Measurements from ENCODE around the gene PKP3.
"Not testable (repeated sequence)": the region's sequence is repeated elsewhere in the genome, so short reads cannot be mapped to it uniquely, and the experiment has no call there.

Gene PKP3

GRCh38 chr11:362642-363442 is 31.2 kb upstream of the PKP3 start:
- no peak for DNase-seq (ENCODE audit: low spot score)

GRCh38 chr11:363443-363805 is 30.6 kb upstream of the PKP3 start:
- DNase-seq (ENCODE audit: low spot score): not testable (repeated sequence)

- DNase-seq (ENCODE audit: low spot score): peak; percentile 71
These were observed 29.9 kb upstream of the PKP3 start for GRCh38 chr11:363948-364761.

GRCh38 chr11:364991-365725 is 28.9 kb upstream of the PKP3 start:
- no peak for DNase-seq (ENCODE audit: low spot score)

GRCh38 chr11:365831-366230 is 28.2 kb upstream of the PKP3 start:
- no peak for DNase-seq (ENCODE audit: low spot score)

GRCh38 chr11:367956-368413 is 26.0 kb upstream of the PKP3 start:
- DNase-seq (ENCODE audit: low spot score): no peak

GRCh38 chr11:368414-369335 is 25.3 kb upstream of the PKP3 start:
- DNase-seq (ENCODE audit: low spot score): no peak

GRCh38 chr11:369336-370018 is 24.5 kb upstream of the PKP3 start, which contains the start of gene B4GALNT4:
TSS of gene B4GALNT4 (plus strand) at chr11:369499. CDS start at chr11:369804, 305 bp downstream.
- DNase-seq (ENCODE audit: low spot score): no peak

- no peak for DNase-seq (ENCODE audit: low spot score)
These were observed 23.7 kb upstream of the PKP3 start for GRCh38 chr11:370070-370941.

- no peak for DNase-seq (ENCODE audit: low spot score)
These were observed 23.0 kb upstream of the PKP3 start for GRCh38 chr11:371051-371450.

- no peak for DNase-seq (ENCODE audit: low spot score)
These were observed 22.1 kb upstream of the PKP3 start for GRCh38 chr11:371716-372590.

- DNase-seq (ENCODE audit: low spot score): no peak
These were observed 20.9 kb upstream of the PKP3 start for GRCh38 chr11:372809-373715.

- DNase-seq (ENCODE audit: low spot score): no peak
These were observed 20.1 kb upstream of the PKP3 start for GRCh38 chr11:373716-374551.

- no peak for DNase-seq (ENCODE audit: low spot score)
These were observed 18.7 kb upstream of the PKP3 start for GRCh38 chr11:375065-376025.

GRCh38 chr11:376531-377173 is 17.4 kb upstream of the PKP3 start:
- DNase-seq (ENCODE audit: low spot score): no peak

All from CD4-positive, alpha-beta T cell treated with Interleukin-6 at 100 ng/mL for 8 hours (primary cell).